Measurements from ENCODE around the gene TNFRSF21. TPM values are rescaled to one million over a fixed set of nuclear protein-coding genes. Genes with fewer than 3 reads are reported as not detected.

The TNFRSF21 gene
- total RNA-seq, 2 experiments from 2014 or later: 2.3 to 2.5 TPM

- H3K4me3 Mint-ChIP-seq: no peak overlapping the region
- DNase-seq (no peak), ATAC-seq (no peak)
- ChIA-PET POLR2A (no interaction called here), CTCF (no interaction called here)
- no peaks in the 10 kb centered on the region for H3K27me3 Mint-ChIP-seq
- no peak overlapping the region for H3K27ac Mint-ChIP-seq
- no peaks in the 10 kb centered on the region for H3K9me3 Mint-ChIP-seq
- no peaks in the 10 kb centered on the region for H3K36me3 Mint-ChIP-seq (ENCODE audit: low read depth)
- intact Hi-C loops (cut with micrococcal nuclease): no loop called here
- TF ChIP-seq, protein P1, sequence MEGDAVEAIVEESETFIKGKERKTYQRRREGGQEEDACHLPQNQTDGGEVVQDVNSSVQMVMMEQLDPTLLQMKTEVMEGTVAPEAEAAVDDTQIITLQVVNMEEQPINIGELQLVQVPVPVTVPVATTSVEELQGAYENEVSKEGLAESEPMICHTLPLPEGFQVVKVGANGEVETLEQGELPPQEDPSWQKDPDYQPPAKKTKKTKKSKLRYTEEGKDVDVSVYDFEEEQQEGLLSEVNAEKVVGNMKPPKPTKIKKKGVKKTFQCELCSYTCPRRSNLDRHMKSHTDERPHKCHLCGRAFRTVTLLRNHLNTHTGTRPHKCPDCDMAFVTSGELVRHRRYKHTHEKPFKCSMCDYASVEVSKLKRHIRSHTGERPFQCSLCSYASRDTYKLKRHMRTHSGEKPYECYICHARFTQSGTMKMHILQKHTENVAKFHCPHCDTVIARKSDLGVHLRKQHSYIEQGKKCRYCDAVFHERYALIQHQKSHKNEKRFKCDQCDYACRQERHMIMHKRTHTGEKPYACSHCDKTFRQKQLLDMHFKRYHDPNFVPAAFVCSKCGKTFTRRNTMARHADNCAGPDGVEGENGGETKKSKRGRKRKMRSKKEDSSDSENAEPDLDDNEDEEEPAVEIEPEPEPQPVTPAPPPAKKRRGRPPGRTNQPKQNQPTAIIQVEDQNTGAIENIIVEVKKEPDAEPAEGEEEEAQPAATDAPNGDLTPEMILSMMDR (IDR thresholded peaks at IDR 0.05): no peak
- H3K4me1 Mint-ChIP-seq (ENCODE audit: low read depth): peaks cover 10% of the 10 kb centered on the region
Measured at GRCh38 chr6:47196113-47196512, 113.6 kb downstream of the TNFRSF21 start.

DNA sequence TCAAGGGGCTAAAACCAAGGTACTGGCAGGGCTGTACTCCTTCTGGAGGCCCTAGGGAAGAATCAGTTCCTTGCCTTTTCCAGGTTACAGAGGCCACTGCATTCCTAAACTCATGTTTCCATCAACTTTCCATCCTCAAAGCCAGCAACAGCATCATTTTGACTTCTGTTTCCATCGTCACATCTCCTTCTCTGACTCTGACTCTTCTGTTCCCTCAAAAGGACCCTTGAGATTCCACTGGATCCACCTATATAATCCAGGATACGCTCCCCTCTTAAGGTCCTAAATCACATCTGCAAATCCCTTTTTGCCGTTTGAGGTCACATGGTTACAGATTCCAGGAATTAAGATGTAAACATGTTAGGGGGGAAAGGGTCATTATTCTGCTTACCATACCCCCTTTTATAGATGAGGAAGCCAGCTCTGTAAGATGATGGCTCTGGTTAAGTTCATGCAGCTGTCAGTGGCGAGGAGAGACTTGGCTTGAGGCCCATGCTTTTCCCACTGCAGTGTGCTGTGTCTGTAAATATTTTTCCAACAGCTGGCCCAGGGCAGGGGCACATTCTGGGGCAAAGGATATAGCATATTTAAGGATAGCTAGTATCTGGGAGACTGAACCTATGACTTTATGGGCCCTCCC lies 114.6 kb downstream of the TNFRSF21 start:
- no peak for DNase-seq
- Mint-ChIP-seq H3K9me3 (no peaks in the 10 kb centered on the region), H3K4me3 (no peak overlapping the region), H3K4me1 (ENCODE audit: low read depth) (peaks cover 10% of the 10 kb centered on the region), H3K27me3 (no peaks in the 10 kb centered on the region), H3K27ac (no peak overlapping the region), H3K36me3 (ENCODE audit: low read depth) (no peaks in the 10 kb centered on the region)
- POLR2A ChIA-PET: no interaction called here
- intact Hi-C loops (cut with micrococcal nuclease): no loop called here
- ATAC-seq: no peak
- CTCF ChIA-PET: no interaction called here
- TF ChIP-seq, protein P1 (IDR thresholded peaks at IDR 0.05): no peak

- Mint-ChIP-seq H3K4me1 (ENCODE audit: low read depth) (no peaks in the 10 kb centered on the region), H3K4me3 (no peak overlapping the region), H3K27ac (no peak overlapping the region), H3K9me3 (no peaks in the 10 kb centered on the region), H3K36me3 (ENCODE audit: low read depth) (no peaks in the 10 kb centered on the region), H3K27me3 (no peaks in the 10 kb centered on the region)
- ATAC-seq (no peak), DNase-seq (no peak)
- intact Hi-C loops (cut with micrococcal nuclease): no loop called here
- POLR2A ChIA-PET: no interaction called here
- TF ChIP-seq, protein P1 (IDR thresholded peaks at IDR 0.05): no peak
- CTCF ChIA-PET: no interaction called here
Measured at GRCh38 chr6:47188588-47189021, 121.1 kb downstream of the TNFRSF21 start.

DNA sequence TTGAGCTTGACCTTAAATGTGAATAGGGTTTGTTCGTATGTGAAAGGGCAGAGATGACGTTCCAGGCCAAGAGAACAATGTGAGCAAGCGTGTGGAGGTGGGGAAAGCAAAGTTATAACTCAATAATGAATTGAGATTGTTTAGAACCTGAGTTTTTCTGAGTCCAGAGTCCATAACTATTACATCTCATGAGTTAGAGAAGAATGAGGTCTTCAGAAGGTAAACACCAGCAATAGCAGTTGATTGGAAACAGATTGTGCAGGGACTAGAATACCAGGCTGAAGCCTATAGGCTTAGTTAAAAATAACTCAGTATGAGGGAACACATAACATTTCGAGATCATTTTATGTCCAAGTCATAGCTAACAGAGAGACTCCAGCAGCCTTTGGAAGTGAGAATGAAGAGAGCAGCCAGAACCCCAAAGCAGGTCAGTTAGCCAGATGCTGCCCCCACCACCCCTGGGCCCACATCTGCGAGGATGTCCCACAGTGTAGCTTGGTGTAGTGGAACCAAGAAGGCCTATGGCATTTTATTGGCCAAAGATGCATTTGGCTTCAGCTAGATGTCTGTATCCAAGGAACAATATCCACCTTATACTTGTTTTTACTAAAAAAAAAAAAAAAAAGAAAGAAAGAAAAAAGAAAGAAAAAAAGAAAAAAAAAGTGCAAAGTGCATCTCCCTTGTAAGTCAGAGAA lies 121.7 kb downstream of the TNFRSF21 start:
- H3K27me3 Mint-ChIP-seq: no peaks in the 10 kb centered on the region

DNA sequence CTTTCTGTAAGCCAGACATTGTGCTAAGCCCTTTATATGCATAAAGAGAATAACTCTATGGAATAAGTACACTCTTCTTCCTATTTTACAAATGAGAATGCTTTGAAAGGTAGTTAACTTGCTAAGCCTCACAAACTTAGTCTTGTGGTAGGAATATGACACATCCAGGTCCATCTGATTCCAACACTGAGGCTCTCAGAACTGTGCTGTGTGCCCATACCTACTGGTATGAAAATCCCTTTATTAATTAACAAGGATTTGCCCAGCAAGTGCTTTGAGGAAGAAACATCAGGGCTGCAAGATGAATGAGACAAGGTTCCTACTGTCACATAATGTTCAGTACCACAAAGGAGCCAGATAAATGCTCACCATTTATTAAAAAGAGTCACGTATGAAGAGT lies 122.6 kb downstream of the TNFRSF21 start:
- ChIA-PET CTCF (no interaction called here), POLR2A (no interaction called here)
- TF ChIP-seq, protein P1 (IDR thresholded peaks at IDR 0.05): no peak
- Mint-ChIP-seq H3K27ac (no peak overlapping the region), H3K4me1 (ENCODE audit: low read depth) (no peaks in the 10 kb centered on the region), H3K9me3 (no peaks in the 10 kb centered on the region), H3K36me3 (ENCODE audit: low read depth) (no peaks in the 10 kb centered on the region), H3K4me3 (no peak overlapping the region), H3K27me3 (no peaks in the 10 kb centered on the region)
- no peak for DNase-seq
- intact Hi-C loops (cut with micrococcal nuclease): no loop called here
- no peak for ATAC-seq

More for the DNA sequence above, 121.7 kb downstream of the TNFRSF21 start:
- no peak overlapping the region for H3K4me3 Mint-ChIP-seq
- DNase-seq (no peak), ATAC-seq (no peak)
- intact Hi-C loops (cut with micrococcal nuclease): no loop called here
- ChIA-PET CTCF (no interaction called here), POLR2A (no interaction called here)
- no peaks in the 10 kb centered on the region for H3K36me3 Mint-ChIP-seq (ENCODE audit: low read depth)
- TF ChIP-seq, protein P1 (IDR thresholded peaks at IDR 0.05): no peak
- H3K9me3 Mint-ChIP-seq: no peaks in the 10 kb centered on the region
- no peak overlapping the region for H3K27ac Mint-ChIP-seq
- no peaks in the 10 kb centered on the region for H3K4me1 Mint-ChIP-seq (ENCODE audit: low read depth)

Measured in activated CD8-positive, alpha-beta T cell treated with anti-CD3 and anti-CD28 coated beads for 36 hours (primary cell).